AG09309 (cell line): ENCODE measurements around the gene STYK1.

Experiments used
- DNase-seq: peaks from one replicate; pipeline ENCODE4 v3.0.0-alpha.2; 2010; ENCODE audit warnings: low read depth
- H3K4me3 ChIP-seq: 2 replicates; pipeline ENCODE4 v1.5.1; 2011; ENCODE audit warnings: mild to moderate bottlenecking, low read depth, low read length, moderate library complexity; ENCODE audit not compliant: control insufficient read depth
- TF ChIP-seq, protein P1 (sequence below): IDR thresholded peaks from 2 replicates; pipeline ENCODE4 v1.5.1; 2011; ENCODE audit warnings: mild to moderate bottlenecking, low read depth, low read length, inconsistent platforms; ENCODE audit not compliant: insufficient read depth, control insufficient read depth; ENCODE audit errors: missing control alignments

Gene STYK1

DNA sequence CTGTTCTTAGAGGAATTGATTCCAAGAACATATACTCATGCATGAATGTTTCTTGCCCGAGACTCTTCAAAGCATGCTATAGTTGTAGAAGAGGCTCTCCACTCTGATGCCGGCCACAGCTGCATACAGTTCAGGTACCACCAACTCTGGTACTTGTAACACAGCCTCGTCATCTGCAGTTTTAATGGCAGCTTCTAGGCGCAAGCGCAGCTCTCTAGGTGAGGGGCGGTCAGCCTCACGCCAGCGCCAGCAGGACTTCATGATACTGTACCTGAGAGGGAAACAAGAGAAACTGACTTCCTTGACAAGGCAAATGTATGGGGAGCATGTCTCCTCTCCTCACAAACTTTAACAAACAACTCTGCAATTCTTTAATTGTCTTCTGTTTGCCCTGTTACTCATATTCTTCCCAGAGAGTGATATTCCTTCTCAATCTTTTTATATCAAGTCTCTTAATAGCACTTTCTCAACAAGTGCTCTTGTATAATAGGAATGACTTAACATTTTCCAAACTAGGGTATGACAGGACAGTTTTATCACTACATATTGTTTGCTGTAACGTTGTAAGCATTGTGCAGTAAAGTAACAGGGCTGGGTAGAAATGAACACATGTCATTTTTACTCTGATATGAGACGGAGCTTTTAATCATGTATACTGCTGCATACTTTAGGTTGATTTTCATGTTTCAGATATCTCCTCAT, 53.6 kb downstream of the STYK1 start:
- no peak overlapping the region for H3K4me3 ChIP-seq
- TF ChIP-seq, protein P1, sequence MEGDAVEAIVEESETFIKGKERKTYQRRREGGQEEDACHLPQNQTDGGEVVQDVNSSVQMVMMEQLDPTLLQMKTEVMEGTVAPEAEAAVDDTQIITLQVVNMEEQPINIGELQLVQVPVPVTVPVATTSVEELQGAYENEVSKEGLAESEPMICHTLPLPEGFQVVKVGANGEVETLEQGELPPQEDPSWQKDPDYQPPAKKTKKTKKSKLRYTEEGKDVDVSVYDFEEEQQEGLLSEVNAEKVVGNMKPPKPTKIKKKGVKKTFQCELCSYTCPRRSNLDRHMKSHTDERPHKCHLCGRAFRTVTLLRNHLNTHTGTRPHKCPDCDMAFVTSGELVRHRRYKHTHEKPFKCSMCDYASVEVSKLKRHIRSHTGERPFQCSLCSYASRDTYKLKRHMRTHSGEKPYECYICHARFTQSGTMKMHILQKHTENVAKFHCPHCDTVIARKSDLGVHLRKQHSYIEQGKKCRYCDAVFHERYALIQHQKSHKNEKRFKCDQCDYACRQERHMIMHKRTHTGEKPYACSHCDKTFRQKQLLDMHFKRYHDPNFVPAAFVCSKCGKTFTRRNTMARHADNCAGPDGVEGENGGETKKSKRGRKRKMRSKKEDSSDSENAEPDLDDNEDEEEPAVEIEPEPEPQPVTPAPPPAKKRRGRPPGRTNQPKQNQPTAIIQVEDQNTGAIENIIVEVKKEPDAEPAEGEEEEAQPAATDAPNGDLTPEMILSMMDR: no peak
- no peak for DNase-seq

DNA sequence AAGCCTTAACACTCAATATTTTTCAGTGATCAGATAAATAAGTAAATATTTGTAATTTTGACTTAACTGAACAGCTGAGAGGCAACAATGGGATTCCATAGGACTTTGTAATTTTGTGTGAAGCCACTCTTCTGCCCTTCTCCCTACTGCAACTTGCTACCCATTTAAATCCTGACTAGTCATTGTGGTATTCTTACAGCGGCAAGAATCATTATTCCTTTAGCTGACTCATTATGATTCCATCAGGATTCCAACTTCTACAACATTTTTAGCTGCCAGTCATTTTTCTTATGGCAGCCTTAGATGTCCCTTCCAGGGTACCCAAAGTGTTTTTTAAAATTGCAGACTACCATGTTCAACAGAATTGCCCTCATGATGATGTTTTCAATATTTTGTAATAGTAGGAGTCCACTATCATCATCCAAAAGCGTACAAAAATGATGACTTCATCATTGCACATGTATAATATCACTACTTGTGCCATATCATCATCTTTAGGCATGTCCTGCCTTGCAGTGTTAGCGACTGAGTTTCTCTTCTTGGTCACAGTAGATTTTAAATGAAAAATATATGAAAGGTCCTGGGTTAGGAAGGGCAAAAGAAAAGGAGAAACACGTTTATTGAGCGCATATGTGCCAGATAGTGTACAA, 55.4 kb downstream of the STYK1 start:
- TF ChIP-seq, protein P1: no peak
- peak; percentile 58 for DNase-seq
- H3K4me3 ChIP-seq: no peak overlapping the region

DNA sequence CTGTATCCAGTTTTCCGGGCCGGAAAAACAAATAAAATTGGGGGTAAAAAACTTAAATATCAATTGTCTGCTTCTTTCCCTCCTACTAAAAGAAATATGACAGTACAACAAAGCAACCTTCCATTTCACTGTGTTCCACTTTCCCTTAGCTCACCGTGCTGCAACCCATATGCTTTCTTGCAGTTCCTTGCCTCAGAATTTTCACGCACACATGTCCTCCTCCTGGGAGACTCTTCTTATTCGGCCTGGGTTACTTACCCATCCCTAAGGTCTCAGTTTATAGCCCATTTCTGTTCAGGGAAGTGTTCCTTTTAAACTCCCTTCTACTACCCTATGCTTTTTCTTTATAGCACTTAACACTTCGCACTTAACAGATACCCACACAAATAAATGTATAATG, 56.0 kb downstream of the STYK1 start:
- DNase-seq: no peak
- H3K4me3 ChIP-seq: no peak overlapping the region
- TF ChIP-seq, protein P1: no peak

DNA sequence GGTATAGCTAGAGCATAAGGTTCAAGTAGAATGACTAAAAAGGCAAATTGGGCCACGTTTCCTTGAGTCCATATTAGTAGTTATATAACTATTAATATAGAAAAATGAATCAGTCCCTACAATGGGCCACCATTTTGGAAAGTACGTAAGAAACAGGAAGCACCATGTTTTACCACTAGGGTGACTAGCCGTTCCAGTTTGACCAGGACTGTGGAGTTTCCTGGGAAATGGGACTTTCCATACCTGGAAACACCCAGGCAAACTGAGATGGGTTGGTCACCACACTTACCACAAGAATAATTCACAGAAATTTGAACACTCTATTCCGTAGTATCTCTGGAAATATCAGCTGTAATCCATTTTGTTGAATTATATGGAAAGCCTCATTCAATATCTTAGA, 58.3 kb downstream of the STYK1 start:
- no peak for DNase-seq
- TF ChIP-seq, protein P1: no peak
- no peak overlapping the region for H3K4me3 ChIP-seq

DNA sequence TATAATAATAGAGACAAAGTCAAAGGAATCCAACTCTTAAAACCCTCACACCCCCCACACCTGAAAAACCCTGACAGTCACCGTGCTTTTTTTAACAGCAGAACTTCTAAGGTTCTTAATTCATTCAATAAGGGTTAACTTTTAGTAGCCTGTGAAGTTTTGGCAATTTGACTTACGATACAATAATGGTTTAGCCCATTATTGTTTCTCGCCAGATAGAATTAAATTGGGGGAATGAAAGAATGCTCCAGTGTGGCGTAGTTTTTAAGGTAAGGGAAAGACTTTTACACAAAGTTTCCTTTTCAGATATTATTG, 59.8 kb downstream of the STYK1 start:
- H3K4me3 ChIP-seq: peak overlapping the region; percentile 68
- DNase-seq: no peak
- TF ChIP-seq, protein P1: no peak

DNA sequence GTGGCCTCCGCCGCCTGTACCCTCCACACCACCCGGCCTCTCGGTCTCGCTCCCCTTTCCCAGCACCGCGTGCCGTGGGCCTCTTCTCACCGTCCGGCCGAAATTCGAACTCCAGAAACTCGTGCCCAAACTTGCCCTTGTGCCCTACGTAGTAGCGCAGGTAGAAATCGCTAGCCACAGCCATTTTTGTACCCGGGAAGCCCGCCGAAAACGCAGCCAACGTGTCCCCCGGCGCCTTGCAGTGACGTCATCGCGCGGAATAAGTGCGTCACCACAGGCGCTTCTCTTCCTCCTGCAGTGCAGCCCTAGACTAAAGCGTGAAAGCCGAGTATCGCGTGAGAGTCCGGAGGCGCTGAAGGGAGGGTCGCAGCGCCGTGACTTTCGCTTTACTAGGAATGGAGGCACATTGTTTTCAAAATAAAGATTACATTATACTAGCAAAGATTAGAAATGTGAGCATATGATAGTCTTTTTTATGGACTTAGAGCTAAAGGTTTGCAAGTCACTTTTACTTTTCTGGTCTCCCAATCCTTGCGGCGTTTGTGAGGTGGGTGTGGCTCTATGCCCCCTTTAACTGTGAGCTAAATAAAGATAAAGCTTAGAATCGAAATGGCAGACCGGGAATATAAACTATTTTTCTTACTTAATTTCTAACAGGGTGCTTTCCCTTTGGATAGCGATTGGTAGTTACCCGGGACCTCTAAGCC, 60.4 kb downstream of the STYK1 start, which contains the start of gene MAGOHB:
TSS of gene MAGOHB (minus strand) at position 261 of the 707 bp plus-strand sequence. CDS start at position 184, 77 bp downstream.
- TF ChIP-seq, protein P1: no peak
- peak within 1 kb of the TSS; percentile 68 for H3K4me3 ChIP-seq
- DNase-seq: peak; percentile 83
